Measurements from ENCODE around the gene IFNAR2.
"Not testable (repeated sequence)": the region's sequence is repeated elsewhere in the genome, so short reads cannot be mapped to it uniquely, and the experiment has no call there.

The IFNAR2 gene

DNA sequence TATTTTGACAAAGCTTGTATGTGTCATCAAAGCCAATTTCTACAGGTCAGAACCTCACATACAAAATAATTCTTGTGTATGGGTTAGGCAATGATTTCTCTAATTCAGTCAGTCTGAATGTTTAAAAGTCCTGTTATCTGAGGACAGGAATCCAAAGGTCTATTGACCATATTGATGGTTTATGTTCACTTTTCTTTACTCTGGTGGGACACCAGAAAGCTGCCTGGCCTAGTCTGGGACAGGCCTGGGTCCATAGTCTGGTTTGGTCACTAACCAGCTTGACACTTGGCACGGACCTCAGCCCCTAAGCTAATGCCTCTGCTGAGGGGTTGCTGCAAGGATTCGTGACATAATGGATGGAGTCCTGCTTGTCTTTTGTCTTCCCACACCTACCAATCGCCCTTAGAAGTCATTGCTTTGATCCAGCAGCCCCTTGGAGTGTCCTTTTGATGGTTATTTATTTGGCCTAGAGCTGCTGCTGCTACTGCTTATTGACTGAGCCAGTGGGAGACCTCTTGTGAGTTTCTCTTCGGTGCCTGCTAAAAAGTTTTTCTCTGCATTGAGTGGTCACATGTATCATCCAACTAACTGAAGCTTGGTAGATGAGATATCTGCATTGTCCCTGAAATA is 15.7 kb downstream of the IFNAR2 start:
- DNase-seq: no peak

DNA sequence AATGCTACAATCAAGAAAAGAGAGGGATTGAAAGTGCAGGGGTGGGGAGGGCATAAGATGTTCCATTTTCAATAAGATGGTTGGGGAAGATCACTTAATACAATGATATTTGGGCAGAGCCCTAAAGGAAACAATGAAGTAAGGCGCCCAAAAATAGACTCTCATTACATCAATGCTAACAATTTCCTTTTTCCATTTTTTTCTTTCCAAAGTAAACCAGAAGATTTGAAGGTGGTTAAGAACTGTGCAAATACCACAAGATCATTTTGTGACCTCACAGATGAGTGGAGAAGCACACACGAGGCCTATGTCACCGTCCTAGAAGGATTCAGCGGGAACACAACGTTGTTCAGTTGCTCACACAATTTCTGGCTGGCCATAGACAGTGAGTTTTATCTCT is 16.8 kb downstream of the IFNAR2 start:
- DNase-seq: no peak

DNA sequence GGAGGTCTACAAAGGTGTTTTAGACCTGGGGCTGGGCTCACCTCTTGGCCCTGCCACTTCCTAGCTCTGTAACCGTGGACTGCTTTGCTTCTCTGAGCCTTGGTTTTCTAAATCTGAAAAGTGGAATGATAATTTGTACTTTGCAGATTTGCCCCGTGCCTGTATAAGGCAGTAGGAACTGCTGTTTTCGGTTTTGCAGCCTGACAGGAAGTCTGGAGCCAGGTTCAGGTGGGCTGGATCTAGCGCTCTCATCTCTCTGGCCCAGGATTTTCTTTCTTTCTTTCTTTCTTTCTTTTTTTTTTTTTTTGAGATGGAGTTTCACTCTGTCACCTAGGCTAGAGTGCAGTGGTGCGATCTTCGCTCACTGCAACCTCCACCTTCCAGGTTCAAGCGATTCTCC is 17.2 kb downstream of the IFNAR2 start:
- DNase-seq: no peak

DNA sequence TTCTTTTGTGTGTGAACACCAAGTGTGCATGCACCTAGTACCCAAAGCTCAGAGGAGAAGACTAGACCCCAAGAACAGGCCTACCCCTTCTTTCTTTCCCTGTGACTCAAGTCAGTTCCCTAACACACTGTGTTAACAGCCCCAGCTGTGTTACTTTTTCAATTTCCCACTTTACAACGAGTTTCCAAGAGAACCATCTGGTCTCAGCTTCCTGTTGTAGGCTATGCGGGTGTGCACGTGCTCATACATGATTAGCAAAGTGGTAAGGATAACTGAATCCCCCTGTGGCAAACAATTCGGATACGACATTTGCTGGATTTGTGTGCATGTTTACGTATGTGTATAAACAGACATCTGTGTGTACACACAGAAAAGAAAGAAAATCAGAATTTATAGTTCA is 17.9 kb downstream of the IFNAR2 start:
- DNase-seq: no peak

DNA sequence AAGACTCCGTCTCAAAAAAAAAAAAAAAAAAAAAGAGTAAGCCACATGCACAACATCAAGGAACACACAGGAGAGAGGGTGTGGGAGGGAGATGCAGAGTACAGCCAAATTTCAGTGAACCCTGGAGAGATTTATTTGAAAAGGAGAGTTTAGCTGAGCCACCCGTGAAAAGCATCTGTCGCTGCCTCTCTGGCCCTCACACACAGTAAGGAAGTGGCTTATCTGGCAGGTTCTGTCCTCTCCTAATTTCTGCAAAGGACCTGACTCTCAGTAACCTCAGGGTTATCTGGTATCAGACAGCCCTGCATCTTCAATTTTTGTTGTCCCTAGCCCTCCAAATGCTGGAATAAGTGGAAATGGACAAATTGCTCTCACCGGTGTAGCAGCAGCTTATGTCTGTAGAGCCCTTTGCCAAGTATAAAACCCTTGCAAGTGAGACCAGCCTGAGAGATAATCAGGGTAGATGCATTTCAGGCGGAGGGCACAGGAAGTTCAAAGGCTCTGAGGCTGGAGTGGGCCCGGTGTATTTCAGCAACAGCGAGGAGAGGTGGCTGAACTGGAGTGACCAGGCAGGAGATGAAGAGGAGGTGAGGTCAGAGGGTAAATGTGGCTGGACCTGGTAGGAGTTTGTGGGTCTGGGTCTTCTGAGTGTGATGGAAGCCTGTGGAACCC is 19.7 kb downstream of the IFNAR2 start:
- no peak for DNase-seq

DNA sequence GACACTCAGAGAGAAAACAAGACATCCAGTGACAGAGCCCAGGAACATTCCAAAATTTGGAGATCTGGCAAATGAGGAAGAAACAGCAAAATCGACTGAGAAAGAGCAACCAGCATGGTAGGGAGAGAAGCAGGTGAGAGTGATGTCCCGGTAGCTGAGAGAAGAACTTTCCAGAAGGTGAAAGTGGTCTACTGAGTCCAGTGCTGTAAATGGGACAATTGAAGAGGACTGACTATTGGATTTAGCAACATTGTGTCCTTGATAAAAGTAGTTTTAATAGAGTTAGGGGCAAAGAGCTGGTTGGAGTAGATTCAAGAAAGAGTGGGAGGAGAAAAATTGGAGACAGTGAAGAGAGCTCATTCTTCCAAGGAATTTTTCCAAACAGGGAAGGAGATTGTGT is 21.4 kb downstream of the IFNAR2 start:
- DNase-seq: no peak

DNA sequence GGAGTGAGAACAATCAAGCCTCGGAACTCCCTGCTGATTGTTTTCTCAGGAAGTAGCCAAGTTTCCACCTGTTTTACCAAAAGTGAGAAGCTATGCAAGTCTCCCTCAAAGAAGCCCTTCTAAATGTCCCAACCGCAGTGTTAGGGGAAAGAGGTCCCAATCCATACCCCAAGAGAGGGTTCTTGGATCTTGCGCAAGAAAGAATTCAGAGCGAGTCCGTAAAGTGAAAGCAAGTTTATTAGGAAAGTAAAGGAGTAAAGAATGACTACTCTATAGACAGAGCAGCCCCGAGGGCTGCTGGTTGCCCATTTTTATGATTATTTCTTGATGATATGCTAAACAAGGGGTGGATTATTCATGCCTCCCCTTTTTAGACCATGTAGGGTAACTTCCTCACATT is 23.6 kb downstream of the IFNAR2 start:
- DNase-seq: not testable (repeated sequence)

DNA sequence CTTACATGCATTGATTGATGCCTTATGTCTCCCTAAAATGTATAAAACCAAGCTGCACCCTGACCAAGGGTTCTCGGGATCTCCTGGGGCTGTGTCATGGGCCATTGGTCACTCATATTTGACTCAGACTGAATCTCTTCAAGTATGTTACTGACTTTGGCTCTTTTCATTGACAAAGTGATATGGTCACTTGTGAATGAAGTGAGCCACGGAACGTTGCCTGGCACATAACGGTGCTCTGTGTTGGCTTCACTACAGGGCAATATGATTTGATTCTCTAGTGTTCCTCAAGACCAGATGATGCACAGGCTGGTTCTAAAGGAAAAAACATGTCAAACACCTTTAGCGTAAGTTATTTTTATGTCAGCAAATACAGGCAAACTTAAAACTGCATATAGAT is 25.0 kb downstream of the IFNAR2 start:
- no peak for DNase-seq

DNA sequence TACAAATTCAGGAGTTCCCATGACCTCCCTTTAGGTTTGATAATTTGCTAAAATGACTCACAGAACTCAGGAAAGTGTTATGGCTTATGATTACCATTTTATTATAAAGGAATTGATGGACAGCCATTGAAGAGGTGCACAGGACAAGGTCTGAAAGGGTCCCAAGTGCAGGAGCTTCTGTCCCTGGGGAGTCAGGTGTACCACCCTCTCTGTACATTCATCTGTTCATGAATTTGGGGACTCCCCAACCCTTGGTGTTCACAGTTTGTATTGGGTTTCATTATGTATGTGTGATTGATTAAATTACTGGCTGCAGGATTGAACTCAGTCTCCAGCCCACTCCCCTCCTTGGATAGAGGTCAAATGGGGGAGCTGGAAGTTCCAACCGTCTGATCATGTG is 25.7 kb downstream of the IFNAR2 start:
- DNase-seq: no peak

DNA sequence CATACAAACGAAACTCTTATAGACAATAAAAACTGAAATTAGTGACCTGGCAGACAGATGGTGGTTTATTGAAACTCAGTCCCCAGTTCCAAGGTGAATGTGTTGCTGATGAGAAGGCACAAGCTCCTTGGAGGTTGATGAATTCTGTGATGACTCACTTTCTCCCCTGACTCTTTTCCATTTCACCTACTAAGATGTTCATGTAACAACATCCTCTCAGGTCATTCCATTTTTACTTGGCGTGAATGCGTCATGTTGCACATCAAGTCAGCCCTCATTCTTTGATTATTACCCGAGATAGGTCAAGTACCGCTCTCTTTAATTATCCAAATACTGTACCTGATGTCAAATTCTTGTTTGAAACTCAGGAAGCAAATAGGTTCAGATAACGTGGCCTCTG is 26.3 kb downstream of the IFNAR2 start:
- no peak for DNase-seq

DNA sequence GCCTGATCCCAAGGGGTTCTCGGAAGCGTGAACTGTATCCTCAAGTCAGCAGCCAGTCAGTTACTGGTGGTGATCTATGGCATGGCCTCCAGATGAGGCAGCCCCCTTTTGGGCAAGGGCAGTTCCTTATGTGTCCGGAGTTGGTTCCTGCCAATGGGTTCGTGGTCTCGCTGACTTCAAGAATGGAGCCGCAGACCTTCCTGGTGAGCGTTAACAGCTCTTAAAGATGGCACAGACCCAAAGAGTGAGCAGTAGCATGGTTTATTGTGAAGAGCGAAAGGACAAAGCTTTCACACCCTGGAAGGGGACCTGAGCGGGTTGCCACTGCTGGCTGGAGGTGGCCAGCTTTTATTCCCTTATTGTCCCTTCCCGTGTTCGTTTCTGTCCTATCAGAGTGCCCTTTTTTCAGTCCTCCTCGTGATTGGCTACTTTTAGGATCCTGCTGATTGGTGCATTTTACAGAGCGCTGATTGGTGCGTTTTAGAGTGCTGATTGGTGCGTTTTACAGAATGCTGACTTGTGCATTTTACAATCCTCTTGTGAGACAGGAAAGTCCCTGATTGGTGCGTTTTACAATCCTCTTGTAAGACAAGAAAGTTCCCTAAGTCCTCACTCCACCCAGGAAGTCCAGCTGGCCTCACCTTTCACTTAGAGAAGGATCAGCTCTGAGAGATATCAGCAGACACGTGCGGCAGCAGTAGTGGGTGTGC is 27.5 kb downstream of the IFNAR2 start:
- no peak for DNase-seq

DNA sequence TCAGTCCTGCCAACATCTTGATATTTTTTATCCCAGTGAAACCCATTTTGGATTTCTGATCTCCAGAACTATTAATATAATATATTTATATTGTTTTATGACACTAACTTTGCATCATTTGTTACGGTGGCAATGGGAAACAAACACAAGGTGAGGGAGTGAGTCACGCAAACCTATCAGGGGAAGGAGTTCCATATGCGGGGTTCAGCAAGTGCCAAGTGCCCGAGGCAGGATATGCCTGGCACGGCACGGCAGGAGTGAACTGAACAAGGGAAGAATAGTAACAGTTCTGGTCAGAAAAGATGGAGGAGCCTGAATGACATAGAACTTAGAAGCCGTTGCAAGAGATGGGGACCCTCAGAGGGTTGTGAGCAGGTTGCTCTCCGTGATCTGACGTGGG is 28.7 kb downstream of the IFNAR2 start:
- DNase-seq: no peak

DNA sequence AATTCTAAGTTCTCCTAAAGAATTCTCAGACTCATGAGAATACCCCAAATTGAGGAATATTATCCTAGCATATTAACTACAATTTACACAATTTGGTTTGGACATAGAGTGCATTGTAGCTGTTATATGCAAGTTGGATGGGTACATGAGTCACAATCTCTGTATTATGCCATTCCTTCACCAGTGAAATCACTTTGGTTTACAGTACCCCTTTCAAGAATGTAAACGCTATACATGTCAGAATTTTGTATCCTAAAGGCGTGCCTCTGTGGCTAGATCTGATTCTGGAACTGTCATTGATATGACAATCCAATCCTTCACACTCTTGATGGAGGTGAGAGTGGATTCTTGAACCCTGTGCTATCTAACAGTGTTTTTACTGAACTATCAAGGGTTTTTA is 29.7 kb downstream of the IFNAR2 start:
- no peak for DNase-seq

DNA sequence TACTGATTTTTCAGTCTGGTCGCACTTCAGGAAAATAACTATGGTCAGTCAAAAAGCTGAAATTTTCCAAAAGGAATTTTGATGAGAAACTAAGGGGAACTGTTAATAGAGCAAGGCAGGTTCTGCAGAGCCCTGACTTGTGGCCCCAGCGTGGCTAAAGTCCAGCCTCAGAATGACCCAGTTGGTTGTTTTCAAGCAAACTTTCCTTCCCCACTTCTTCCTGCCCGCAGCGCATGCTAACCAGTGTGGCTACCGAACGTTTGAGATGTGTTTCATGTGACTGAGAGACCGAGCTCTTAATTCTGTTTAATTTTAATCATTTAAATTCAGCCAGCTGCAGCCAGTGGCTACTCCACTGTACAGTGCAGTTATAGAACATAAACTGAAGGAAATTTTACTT is 30.3 kb downstream of the IFNAR2 start:
- no peak for DNase-seq

DNA sequence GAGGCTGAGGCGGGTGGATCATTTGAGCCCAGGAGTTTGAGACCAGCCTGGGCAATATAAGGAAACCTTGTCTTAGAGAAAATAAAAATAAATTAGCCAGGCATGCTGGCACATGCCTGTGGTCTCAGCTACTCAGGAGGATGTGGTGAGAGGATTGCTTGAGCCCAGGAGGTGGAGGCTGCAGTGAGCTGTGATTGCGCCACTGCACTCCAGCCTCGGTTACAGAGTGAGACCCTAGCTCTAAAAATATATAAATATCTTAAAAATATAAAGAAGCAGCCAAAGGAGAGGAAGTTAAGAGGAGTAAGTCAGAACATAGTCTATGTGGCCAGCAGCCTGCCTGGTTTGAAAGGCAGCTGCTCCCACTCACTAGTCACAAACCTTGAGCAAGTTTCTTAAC is 31.9 kb downstream of the IFNAR2 start:
- no peak for DNase-seq

DNA sequence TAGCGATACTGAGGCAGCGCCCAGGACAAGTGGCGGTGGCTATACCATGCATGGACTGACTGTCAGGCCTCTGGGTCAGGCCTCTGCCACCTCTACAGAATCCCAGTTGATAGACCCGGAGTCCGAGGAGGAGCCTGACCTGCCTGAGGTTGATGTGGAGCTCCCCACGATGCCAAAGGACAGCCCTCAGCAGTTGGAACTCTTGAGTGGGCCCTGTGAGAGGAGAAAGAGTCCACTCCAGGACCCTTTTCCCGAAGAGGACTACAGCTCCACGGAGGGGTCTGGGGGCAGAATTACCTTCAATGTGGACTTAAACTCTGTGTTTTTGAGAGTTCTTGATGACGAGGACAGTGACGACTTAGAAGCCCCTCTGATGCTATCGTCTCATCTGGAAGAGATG is 33.2 kb downstream of the IFNAR2 start:
- no peak for DNase-seq

DNA sequence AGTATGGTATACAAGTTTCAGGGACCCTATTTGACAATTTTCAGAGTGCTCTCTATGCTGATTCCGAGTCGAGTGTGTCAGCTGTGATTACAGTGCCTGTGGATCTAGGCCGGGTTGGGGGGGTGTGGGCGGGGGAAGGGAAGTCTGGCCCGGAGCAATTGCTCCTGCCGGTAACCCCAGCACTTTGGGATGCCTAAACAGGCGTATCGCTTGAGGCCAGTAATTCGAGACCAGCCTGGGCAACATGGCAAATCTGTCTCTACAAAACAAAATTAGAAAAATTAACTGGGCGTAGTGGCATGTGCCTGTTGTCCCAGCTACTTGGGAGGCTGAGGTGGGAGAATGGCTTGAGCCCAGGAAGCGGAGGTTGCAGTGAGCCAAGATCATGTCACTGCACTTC is 34.8 kb downstream of the IFNAR2 start:
- DNase-seq: no peak

DNA sequence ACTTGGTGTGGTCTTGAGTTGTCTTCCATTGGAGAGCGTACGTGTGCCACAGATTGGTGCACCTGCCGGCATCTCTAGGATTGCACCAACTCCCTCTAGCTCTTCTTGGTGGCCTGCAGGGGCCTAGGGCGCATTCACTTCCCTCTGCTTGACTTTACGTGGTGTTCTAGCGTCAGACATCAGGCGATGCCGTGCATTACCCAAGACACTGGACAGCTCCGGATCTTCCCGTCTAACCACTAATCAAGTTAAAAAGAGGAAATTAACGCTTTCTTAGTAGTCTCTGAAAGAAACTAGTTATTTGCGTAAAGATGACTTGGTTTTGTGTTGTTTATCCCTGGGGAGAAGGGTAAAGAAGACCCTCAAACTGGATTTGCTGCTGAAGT is 35.9 kb downstream of the IFNAR2 start:
- peak; percentile 43 for DNase-seq

DNA sequence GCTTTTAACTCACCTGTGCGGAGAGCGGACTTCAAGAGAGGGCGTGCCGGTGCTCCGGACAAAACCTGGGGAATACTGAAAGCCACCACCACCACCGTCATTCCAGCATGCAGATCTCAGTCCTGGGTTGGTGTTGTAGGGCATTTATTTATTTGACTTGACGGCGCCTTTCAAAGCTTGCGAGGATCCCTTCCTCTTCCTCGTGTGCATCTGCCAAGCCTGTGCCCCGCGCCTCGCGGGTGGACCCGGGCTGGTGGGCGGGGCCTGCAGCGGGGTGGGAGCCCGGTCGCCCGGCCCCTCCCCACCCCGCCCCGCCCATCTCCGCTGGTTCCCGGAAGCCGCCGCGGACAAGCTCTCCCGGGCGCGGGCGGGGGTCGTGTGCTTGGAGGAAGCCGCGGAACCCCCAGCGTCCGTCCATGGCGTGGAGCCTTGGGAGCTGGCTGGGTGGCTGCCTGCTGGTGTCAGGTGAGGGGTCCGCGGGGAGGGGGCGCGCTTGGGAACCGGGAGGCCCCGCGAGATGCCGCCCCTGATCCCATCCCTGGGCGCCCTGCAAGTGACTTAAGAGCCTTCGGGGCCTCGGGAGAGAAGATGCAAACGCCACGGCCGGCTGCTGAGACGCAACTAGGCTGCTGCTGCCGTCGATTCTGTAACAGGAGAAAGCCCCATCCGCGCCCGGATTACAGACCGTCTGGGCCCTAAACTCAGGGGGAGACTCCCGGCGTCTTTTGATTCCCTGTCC is 36.5 kb downstream of the IFNAR2 start, which contains the start of gene IL10RB:
Gene IL10RB, plus strand, starts transcription at position 318 of the 739 bp plus-strand sequence. Its CDS starts 99 bp downstream, at position 417.
- no peak for DNase-seq

DNA sequence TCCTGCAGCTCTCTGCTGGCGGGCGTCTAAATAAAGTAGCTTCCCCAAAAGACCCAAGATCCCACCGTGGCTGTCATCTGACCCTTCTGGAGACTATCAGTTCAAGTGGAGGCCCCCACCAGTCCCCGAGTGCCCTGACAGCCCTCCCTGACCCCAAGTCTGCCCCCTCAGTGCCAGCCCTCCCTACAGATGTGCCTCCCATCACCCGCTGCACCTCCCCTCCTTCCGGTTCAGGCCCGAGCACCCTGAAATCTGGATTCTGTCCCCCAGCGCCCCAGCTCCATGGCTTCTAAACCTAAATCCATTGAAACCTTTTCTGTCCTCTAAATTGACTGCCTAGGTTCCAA is 37.0 kb downstream of the IFNAR2 start:
- no peak for DNase-seq

DNA sequence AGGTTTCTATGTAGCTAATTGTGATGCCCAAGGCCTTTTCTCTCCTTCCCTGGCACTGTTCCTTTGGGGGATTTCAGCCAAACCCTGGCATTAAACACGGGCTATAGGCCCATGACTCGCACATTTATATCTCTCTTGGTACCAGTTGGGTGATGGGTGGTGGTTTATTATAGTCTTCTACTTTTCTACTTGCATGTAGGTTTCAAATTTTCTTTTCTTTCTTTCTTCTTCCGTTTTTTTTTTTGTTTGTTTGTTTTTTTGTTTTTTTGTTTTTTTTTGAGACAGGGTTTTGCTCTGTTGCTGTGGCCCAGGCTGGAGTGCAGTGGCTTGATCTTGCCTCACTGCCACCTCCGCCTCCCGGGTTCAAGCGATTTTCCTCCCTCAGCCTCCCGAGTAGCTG is 37.5 kb downstream of the IFNAR2 start:
- DNase-seq: no peak

DNA sequence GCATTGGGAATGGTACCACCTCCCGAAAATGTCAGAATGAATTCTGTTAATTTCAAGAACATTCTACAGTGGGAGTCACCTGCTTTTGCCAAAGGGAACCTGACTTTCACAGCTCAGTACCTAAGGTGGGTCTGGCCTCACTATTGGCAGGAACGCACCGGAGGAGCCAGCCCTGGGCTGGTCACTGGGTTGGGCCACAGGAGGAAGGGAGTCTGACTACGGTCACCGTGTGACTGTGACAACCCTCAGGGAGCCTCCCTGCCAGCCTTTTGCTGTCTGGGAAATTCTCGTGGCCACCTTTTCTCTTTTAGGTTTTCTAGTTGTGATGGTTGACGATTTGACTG is 38.6 kb downstream of the IFNAR2 start:
- no peak for DNase-seq

DNA sequence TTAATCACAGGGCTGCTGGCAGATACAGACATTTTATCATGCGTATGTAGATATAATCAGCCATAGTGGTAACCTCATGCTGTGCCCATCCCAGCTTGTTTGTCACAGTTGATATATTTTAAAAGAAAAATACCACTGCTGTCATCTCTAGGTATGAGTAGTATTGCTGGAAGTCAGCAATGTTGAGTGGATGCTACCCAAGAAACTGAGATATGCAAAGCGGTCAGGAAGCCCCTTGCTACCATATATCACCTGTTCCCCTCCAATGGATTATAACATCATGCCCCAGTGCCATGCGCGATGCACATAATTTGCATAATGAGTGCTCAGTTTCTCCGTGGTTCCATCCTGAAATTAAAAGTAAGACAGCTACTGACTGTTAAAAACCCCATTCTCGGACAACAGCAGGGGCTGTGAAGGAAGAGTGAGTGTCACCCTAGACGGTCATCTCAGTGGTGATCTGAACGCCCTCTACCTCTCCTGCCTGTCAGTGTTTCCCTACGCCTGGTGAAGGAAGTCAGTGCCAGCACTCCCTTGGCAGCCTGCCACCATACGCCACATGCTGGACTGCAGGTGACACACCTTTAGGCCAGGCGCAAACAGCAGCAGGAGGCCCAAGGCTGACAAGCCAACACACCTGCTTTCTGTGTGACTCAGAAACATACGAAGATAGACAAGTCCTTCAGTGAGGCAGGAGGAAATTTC is 39.2 kb downstream of the IFNAR2 start:
- DNase-seq: no peak

Data from kidney glomerular epithelial cell (primary cell).